GM12878 (cell line): ENCODE measurements around the gene LRRC14B.

Source experiments
- ASH2L ChIP-seq: fragments of 300-600, 200-600 bp; sonication (generic); IDR thresholded peaks from 2 replicates; pipeline ENCODE4 v1.6.1; 2017; ENCODE audit warnings: low read depth, mild to moderate bottlenecking, borderline replicate concordance
- EZH2 ChIP-seq: IDR thresholded peaks from 2 replicates; pipeline ENCODE4 v1.6.1; 2012; ENCODE audit warnings: low read depth, mild to moderate bottlenecking, control low read depth, inconsistent platforms, low read length, borderline replicate concordance; ENCODE audit not compliant: control insufficient read depth
- ZNF217 ChIP-seq: fragments of 450-650 bp; IDR thresholded peaks from 2 replicates; pipeline ENCODE4 v1.6.1; 2017; ENCODE audit warnings: antibody characterized with exemption, mild to moderate bottlenecking
- TF ChIP-seq, protein P1 (sequence below), 3 experiments: IDR thresholded peaks in 2 of 3; conservative IDR thresholded peaks in 1 of 3; 2 replicates each; pipeline ENCODE4 v1.5.1; 2011; ENCODE audit warnings: low read depth in 3 of 3, low read length in 3 of 3, mild to moderate bottlenecking in 3 of 3, control low read depth in 2 of 3, moderate library complexity in 2 of 3, inconsistent platforms in 1 of 3, mixed read lengths in 1 of 3; ENCODE audit not compliant: control insufficient read depth in 2 of 3, insufficient read depth in 1 of 3; ENCODE audit errors: extremely low read depth in 1 of 3
- TF ChIP-seq, protein P2 (sequence below): IDR thresholded peaks from 2 replicates; pipeline ENCODE4 v1.6.1; 2011; ENCODE audit warnings: borderline replicate concordance, low read depth, mild to moderate bottlenecking, moderate library complexity, low read length; ENCODE audit not compliant: insufficient read depth, poor library complexity, severe bottlenecking

DNA sequence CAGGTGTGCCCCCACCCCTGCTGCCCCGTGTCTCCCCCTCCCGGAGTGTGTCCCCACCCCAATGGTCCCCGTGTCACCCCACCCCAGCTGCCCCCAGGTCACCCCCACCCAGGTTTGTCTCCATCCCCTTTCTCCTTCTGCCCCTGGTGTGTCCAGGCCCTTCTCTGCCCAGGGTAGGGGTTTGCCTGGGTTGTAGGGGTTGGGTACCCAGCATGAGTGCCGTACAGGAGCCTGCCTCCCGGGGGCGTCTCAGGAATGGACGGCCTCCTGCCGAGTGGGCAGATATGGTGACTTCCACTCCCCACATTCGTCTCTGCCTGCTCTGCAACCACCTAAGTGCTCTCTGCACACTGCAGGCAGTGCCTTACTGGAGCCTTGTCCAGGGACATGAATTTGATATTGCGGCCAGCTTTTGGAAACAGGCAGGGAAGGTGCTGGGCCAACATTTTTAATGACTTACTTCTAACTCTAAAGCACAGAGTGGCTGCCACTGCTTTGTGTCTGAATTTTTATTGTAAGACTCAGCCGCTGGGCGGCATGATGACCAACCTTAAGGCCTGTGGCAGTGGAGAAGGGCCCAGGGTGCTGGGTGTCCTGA, 6.7 kb downstream of the LRRC14B start:
- TF ChIP-seq, protein P1, sequence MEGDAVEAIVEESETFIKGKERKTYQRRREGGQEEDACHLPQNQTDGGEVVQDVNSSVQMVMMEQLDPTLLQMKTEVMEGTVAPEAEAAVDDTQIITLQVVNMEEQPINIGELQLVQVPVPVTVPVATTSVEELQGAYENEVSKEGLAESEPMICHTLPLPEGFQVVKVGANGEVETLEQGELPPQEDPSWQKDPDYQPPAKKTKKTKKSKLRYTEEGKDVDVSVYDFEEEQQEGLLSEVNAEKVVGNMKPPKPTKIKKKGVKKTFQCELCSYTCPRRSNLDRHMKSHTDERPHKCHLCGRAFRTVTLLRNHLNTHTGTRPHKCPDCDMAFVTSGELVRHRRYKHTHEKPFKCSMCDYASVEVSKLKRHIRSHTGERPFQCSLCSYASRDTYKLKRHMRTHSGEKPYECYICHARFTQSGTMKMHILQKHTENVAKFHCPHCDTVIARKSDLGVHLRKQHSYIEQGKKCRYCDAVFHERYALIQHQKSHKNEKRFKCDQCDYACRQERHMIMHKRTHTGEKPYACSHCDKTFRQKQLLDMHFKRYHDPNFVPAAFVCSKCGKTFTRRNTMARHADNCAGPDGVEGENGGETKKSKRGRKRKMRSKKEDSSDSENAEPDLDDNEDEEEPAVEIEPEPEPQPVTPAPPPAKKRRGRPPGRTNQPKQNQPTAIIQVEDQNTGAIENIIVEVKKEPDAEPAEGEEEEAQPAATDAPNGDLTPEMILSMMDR (IDR thresholded peaks at IDR 0.05 in 2 of 3, conservative IDR thresholded peaks at IDR 0.05 in 1 of 3; ENCODE audit: control insufficient read depth in 2 of 3, extremely low read depth in 1 of 3, insufficient read depth in 1 of 3, low read depth in 3 of 3, low read length in 3 of 3) = no peak
- TF ChIP-seq, protein P2, sequence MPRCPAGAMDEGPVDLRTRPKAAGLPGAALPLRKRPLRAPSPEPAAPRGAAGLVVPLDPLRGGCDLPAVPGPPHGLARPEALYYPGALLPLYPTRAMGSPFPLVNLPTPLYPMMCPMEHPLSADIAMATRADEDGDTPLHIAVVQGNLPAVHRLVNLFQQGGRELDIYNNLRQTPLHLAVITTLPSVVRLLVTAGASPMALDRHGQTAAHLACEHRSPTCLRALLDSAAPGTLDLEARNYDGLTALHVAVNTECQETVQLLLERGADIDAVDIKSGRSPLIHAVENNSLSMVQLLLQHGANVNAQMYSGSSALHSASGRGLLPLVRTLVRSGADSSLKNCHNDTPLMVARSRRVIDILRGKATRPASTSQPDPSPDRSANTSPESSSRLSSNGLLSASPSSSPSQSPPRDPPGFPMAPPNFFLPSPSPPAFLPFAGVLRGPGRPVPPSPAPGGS = no peak
- TF ChIP-seq EZH2 (no peak), ZNF217 (no peak), ASH2L (no peak)
